ENCODE data around the gene MPL. TPM values are rescaled to one million over a fixed set of nuclear protein-coding genes. Genes with fewer than 3 reads are reported as not detected.

Gene MPL
- total and polyA plus RNA-seq, 9 donors, result 0.35 to 2.6 (median 0.73) TPM; not detected in 1

DNA sequence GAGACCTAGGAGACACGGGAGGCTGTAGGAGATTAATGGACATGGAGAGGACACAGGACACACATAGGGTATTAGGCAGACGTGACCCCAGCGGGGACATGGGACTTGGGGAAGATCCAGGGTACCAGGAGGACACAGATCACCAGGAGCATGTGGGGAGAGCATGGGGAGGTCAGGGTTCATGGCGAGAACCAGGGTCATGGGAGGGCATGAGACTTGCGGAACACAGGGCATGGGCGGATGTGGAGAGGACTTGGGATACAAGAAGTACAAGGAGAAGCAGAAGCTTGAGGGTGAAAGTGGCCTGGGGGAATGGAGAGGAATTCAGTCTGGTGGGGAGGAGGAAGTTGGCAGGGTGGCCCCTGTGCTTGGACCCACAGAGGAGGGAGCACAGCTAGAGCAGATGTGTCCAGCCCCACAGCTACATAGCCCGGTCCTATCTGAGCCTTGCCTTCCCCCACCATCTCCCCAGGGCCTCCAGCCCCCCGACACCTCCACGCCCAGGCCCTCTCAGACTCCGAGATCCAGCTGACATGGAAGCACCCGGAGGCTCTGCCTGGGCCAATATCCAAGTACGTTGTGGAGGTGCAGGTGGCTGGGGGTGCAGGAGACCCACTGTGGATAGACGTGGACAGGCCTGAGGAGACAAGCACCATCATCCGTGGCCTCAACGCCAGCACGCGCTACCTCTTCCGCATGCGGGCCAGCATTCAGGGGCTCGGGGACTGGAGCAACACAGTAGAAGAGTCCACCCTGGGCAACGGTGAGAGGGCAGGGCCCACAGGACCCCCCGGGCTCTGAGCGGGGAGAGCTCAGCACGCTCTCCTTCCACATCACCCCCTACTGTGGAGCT is 24.7 kb upstream of the MPL start:
- intact Hi-C loops (cut with DNase I), result no loop called here
- TF ChIP-seq, protein P1, sequence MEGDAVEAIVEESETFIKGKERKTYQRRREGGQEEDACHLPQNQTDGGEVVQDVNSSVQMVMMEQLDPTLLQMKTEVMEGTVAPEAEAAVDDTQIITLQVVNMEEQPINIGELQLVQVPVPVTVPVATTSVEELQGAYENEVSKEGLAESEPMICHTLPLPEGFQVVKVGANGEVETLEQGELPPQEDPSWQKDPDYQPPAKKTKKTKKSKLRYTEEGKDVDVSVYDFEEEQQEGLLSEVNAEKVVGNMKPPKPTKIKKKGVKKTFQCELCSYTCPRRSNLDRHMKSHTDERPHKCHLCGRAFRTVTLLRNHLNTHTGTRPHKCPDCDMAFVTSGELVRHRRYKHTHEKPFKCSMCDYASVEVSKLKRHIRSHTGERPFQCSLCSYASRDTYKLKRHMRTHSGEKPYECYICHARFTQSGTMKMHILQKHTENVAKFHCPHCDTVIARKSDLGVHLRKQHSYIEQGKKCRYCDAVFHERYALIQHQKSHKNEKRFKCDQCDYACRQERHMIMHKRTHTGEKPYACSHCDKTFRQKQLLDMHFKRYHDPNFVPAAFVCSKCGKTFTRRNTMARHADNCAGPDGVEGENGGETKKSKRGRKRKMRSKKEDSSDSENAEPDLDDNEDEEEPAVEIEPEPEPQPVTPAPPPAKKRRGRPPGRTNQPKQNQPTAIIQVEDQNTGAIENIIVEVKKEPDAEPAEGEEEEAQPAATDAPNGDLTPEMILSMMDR (IDR thresholded peaks at IDR 0.05), result no peak
- TF ChIP-seq POLR2A (IDR thresholded peaks at IDR 0.05), result no peak
- no peak for TF ChIP-seq EP300 (IDR thresholded peaks at IDR 0.05)
- Histone ChIP-seq H3K9me3 (no peaks in the 10 kb centered on the region), H3K4me3 (no peak overlapping the region), H3K4me1 (ENCODE audit: insufficient read depth) (no peaks in the 10 kb centered on the region), H3K27me3 (no peaks in the 10 kb centered on the region), H3K27ac (no peak overlapping the region), H3K36me3 (no peaks in the 10 kb centered on the region)
- DNase-seq, result no peak
- 91 to 92% (median 91%) methylated on average over 21 to 24 of the region's 24 CpGs for WGBS, 3 donors

DNA sequence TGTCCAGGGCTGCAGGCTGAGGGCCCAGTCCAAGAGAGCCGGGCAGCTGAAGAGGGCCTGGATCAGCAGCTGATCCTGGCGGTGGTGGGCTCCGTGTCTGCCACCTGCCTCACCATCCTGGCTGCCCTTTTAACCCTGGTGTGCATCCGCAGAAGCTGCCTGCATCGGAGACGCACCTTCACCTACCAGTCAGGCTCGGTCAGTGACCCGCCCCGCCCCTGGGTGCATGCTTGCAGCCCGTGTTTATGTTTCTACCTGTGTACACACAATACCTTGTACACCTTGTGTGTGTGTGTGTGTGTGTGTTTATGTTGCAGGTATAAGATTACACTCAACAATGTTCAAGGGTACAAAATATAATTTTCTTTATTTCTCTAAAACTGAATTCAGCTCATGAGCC is 23.8 kb upstream of the MPL start:
- intact Hi-C loops (cut with DNase I), result no loop called here
- WGBS, 3 donors, result 93 to 99% (median 93%) methylated on average over 10 of the region's 10 CpGs
- Histone ChIP-seq H3K9me3 (no peaks in the 10 kb centered on the region), H3K27ac (no peak overlapping the region), H3K36me3 (no peaks in the 10 kb centered on the region), H3K4me3 (no peak overlapping the region), H3K4me1 (ENCODE audit: insufficient read depth) (no peaks in the 10 kb centered on the region), H3K27me3 (no peaks in the 10 kb centered on the region)
- TF ChIP-seq, protein P1 (IDR thresholded peaks at IDR 0.05), result no peak
- no peak for TF ChIP-seq EP300 (IDR thresholded peaks at IDR 0.05)
- DNase-seq, result no peak

DNA sequence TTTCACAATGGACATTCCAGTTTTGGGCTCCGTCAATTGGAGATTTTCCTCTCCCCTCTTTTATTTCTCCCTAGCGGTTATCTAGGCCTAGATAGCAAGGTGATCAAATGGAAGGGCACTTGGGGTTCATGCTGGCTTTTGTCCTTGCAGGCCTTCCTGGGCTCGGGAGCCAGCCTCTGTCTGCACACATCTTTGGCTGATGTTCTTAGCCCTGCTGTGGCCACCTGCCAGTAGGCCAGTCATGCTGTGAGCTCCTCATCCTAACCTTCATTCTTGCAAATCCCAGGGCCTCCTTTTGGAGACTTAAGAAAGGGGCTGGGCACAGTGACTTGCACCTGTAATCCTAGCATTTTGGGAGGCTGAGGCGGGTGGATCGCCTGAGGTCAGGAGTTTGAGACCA is 23.4 kb upstream of the MPL start:
- Histone ChIP-seq H3K9me3 (no peaks in the 10 kb centered on the region), H3K27me3 (no peaks in the 10 kb centered on the region), H3K27ac (no peak overlapping the region), H3K4me3 (no peak overlapping the region), H3K4me1 (ENCODE audit: insufficient read depth) (no peaks in the 10 kb centered on the region), H3K36me3 (no peaks in the 10 kb centered on the region)
- TF ChIP-seq EP300 (IDR thresholded peaks at IDR 0.05) (no peak), POLR2A (IDR thresholded peaks at IDR 0.05) (no peak)
- TF ChIP-seq, protein P1 (IDR thresholded peaks at IDR 0.05), result no peak
- no peak for DNase-seq
- intact Hi-C loops (cut with DNase I), result no loop called here
- WGBS, 3 donors, result 93 to 96% (median 94%) methylated on average over 5 of the region's 5 CpGs

DNA sequence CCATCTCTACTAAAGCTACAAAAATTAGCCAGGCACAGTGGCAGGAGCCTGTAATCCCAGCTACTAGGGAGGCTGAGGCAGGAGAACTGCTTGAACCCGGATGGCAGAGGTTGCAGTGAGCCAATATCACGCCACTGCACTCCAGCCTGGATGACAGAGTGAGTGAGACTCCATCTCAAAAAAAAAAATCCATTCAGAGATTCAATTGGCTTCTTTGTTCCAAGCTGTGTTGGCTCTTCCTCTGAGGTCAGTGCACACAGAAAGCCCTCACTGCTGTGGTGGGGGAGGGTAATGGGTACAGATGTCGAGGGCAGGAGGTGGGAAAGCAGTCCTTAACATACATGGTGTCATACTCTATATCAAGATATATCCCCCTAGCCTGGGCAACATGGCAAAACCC is 22.1 kb upstream of the MPL start:
- H3K4me1 ChIP-seq (ENCODE audit: insufficient read depth), result no peaks in the 10 kb centered on the region
- intact Hi-C loops (cut with DNase I), result no loop called here
- no peak overlapping the region for H3K27ac ChIP-seq
- WGBS, 3 donors, result 80 to 94% (median 91%) methylated on average over 3 of the region's 3 CpGs
- no peaks in the 10 kb centered on the region for H3K9me3 ChIP-seq
- TF ChIP-seq EP300 (IDR thresholded peaks at IDR 0.05) (no peak), POLR2A (IDR thresholded peaks at IDR 0.05) (no peak)
- TF ChIP-seq, protein P1 (IDR thresholded peaks at IDR 0.05), result no peak
- H3K4me3 ChIP-seq, result no peak overlapping the region
- no peaks in the 10 kb centered on the region for H3K27me3 ChIP-seq
- no peaks in the 10 kb centered on the region for H3K36me3 ChIP-seq
- no peak for DNase-seq

Data from ovary (tissue), 9 donors.